ENCODE data around the gene CACHD1. TPM values are rescaled to one million over a fixed set of nuclear protein-coding genes. Genes with fewer than 3 reads are reported as not detected.

CACHD1 gene
- total and polyA plus RNA-seq, 8 donors: 11.3 to 38.0 (median 32.7) TPM

DNA sequence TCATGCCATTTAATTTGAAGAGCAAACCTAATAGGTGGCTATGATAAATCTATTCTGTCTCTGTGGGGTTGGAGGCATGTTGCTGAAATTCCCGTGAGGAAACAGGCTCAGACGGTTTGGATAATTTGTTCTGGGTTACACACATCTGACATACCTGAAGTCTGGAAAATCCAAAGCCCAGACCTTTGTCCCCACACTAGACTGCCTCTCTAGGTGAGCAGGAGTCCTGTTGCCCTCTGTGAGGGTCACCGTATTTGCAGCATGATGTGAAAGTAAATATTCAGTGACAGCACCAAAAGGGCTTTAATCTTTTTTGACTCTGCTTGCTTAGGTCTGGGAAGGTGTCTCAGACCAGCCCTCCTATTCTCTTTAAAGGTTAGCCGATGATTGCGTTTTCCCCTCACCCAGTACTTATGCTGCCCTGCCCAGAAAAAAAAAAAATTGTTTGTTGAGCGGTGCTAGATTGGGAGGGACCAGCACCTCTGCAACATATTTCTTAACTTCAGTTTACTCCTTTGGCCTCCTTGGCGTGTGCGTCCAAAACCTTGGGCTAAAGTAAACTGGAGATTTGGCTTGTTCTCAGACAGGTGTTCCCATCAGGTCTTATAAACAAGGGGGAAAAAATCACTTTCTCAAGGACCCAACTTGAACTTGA is 67.0 kb downstream of the CACHD1 start:
- TF ChIP-seq, protein P1, sequence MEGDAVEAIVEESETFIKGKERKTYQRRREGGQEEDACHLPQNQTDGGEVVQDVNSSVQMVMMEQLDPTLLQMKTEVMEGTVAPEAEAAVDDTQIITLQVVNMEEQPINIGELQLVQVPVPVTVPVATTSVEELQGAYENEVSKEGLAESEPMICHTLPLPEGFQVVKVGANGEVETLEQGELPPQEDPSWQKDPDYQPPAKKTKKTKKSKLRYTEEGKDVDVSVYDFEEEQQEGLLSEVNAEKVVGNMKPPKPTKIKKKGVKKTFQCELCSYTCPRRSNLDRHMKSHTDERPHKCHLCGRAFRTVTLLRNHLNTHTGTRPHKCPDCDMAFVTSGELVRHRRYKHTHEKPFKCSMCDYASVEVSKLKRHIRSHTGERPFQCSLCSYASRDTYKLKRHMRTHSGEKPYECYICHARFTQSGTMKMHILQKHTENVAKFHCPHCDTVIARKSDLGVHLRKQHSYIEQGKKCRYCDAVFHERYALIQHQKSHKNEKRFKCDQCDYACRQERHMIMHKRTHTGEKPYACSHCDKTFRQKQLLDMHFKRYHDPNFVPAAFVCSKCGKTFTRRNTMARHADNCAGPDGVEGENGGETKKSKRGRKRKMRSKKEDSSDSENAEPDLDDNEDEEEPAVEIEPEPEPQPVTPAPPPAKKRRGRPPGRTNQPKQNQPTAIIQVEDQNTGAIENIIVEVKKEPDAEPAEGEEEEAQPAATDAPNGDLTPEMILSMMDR (IDR thresholded peaks at IDR 0.05): no peak
- H3K27me3 ChIP-seq: no peaks in the 10 kb centered on the region
- ATAC-seq (peak; percentile 80), DNase-seq (peak in 1 of 4 donors; percentile 46)
- H3K27ac ChIP-seq: peak overlapping the region in 1 of 2 donors; percentile 18
- no peaks in the 10 kb centered on the region for H3K36me3 ChIP-seq
- intact Hi-C loops (cut with DNase I): no loop called here
- no peaks in the 10 kb centered on the region for H3K9me3 ChIP-seq
- H3K4me3 ChIP-seq: no peak overlapping the region
- H3K4me1 ChIP-seq: peaks cover 18 to 45% of the 10 kb centered on the region in 2 donors

GRCh38 chr1:64537942-64538341 is 68.0 kb downstream of the CACHD1 start:
- H3K9me3 ChIP-seq: no peaks in the 10 kb centered on the region
- H3K4me3 ChIP-seq: no peak overlapping the region
- H3K27me3 ChIP-seq: no peaks in the 10 kb centered on the region
- ATAC-seq (peak; percentile 35), DNase-seq (no peak)
- no peaks in the 10 kb centered on the region for H3K36me3 ChIP-seq
- TF ChIP-seq, protein P1 (IDR thresholded peaks at IDR 0.05): no peak
- H3K4me1 ChIP-seq: peaks cover 18 to 45% of the 10 kb centered on the region in 2 donors
- intact Hi-C loops (cut with DNase I): no loop called here
- no peak overlapping the region for H3K27ac ChIP-seq

DNA sequence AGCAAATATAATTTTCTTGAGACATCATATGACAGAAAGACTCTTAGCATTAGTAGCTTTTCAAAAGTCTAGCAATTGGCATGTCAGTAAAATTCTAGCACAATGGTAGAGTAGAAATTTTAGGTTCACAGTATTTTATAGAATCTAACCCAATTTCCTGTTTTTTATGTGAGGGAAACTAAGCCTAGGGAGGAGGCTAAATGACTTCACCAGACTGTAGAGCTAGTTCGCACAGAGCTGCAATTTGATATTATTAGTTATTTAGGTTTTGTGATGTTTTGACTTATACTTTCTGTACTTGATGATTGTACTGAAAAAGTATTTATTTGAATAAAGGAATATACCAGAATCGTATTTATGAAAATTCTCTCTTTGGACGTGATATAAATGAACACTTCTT is 68.5 kb downstream of the CACHD1 start:
- Histone ChIP-seq H3K9me3 (no peaks in the 10 kb centered on the region), H3K36me3 (no peaks in the 10 kb centered on the region), H3K4me3 (no peak overlapping the region), H3K27me3 (no peaks in the 10 kb centered on the region), H3K27ac (no peak overlapping the region), H3K4me1 (peaks cover 18 to 45% of the 10 kb centered on the region in 2 donors)
- intact Hi-C loops (cut with DNase I): no loop called here
- no peak for ATAC-seq
- TF ChIP-seq, protein P1 (IDR thresholded peaks at IDR 0.05): no peak
- DNase-seq: no peak

DNA sequence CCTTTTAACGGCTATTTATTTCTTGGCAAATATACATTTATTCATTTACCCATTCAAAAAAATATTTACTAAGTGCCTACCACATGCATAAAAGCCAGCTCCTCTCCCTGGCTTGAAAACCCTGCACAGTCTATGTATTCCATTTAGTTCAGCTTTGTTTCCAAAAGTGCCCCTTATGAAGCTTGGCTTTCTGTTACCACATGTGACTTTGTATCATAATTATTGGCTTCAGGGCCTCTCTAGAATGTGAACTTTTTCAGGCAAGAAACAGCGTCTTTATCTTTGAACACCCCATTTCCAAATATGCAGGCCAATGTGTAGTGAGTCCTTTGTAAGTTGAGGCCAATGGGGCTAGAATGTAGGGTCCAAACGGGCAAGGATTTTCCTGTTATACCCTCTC is 69.4 kb downstream of the CACHD1 start:
- intact Hi-C loops (cut with DNase I): no loop called here
- Histone ChIP-seq H3K4me1 (peaks cover 18 to 45% of the 10 kb centered on the region in 2 donors), H3K27me3 (no peaks in the 10 kb centered on the region), H3K9me3 (no peaks in the 10 kb centered on the region), H3K4me3 (no peak overlapping the region), H3K36me3 (no peaks in the 10 kb centered on the region), H3K27ac (peak overlapping the region; percentile 67 to 68)
- no peak for DNase-seq
- no peak for ATAC-seq
- TF ChIP-seq, protein P1 (IDR thresholded peaks at IDR 0.05): no peak

GRCh38 chr1:64539781-64540218 is 69.9 kb downstream of the CACHD1 start:
- ATAC-seq (no peak), DNase-seq (peak in 3 of 4 donors; percentile 40 to 71 (median 44))
- Histone ChIP-seq H3K4me3 (peak overlapping the region in 1 of 2 donors; percentile 7), H3K9me3 (no peaks in the 10 kb centered on the region), H3K27me3 (no peaks in the 10 kb centered on the region), H3K36me3 (no peaks in the 10 kb centered on the region), H3K4me1 (peaks cover 18 to 45% of the 10 kb centered on the region in 2 donors), H3K27ac (peak overlapping the region; percentile 67 to 68)
- intact Hi-C loops (cut with DNase I): no loop called here
- TF ChIP-seq, protein P1 (IDR thresholded peaks at IDR 0.05): no peak
